ENCODE measurements around the gene MCUR1. TPM values are rescaled to one million over a fixed set of nuclear protein-coding genes. Genes with fewer than 3 reads are reported as not detected.
"Not testable (repeated sequence)": the region's sequence is repeated elsewhere in the genome, so short reads cannot be mapped to it uniquely, and the experiment has no call there.

MCUR1 gene
- total RNA-seq, 1 donor from 2014 or later, result 31.7 TPM

GRCh38 chr6:13776602-13777001 lies 37.8 kb downstream of the MCUR1 start:
- no peak for TF ChIP-seq CTCF (IDR thresholded peaks at IDR 0.05)
- Mint-ChIP-seq H3K4me3 (ENCODE audit: unreplicated experiment) (no peak overlapping the region), H3K4me1 (ENCODE audit: low read depth) (no peaks in the 10 kb centered on the region), H3K27ac (ENCODE audit: unreplicated experiment) (no peak overlapping the region), H3K9me3 (ENCODE audit: low read depth) (no peaks in the 10 kb centered on the region), H3K36me3 (ENCODE audit: low read depth) (no peaks in the 10 kb centered on the region), H3K27me3 (ENCODE audit: low read depth) (no peaks in the 10 kb centered on the region)
- no peak for DNase-seq (ENCODE audit: low spot score)

- H3K4me3 Mint-ChIP-seq (ENCODE audit: unreplicated experiment); H3K9me3 Mint-ChIP-seq (ENCODE audit: low read depth); H3K36me3 Mint-ChIP-seq (ENCODE audit: low read depth); H3K27ac Mint-ChIP-seq (ENCODE audit: unreplicated experiment); DNase-seq (ENCODE audit: low spot score); H3K27me3 Mint-ChIP-seq (ENCODE audit: low read depth); H3K4me1 Mint-ChIP-seq (ENCODE audit: low read depth): not testable (repeated sequence)
Observed at GRCh38 chr6:13775466-13775865, 38.9 kb downstream of the MCUR1 start.

GRCh38 chr6:13772358-13773030 lies 41.9 kb downstream of the MCUR1 start:
- not testable (repeated sequence) for H3K4me3 Mint-ChIP-seq (ENCODE audit: unreplicated experiment)

GRCh38 chr6:13769655-13770053 lies 44.7 kb downstream of the MCUR1 start:
- Mint-ChIP-seq H3K9me3 (ENCODE audit: low read depth) (no peaks in the 10 kb centered on the region), H3K27me3 (ENCODE audit: low read depth) (no peaks in the 10 kb centered on the region), H3K4me1 (ENCODE audit: low read depth) (peaks cover 23% of the 10 kb centered on the region), H3K4me3 (ENCODE audit: unreplicated experiment) (no peak overlapping the region), H3K27ac (ENCODE audit: unreplicated experiment) (no peak overlapping the region), H3K36me3 (ENCODE audit: low read depth) (no peaks in the 10 kb centered on the region)
- DNase-seq (ENCODE audit: low spot score), result no peak
- TF ChIP-seq CTCF (IDR thresholded peaks at IDR 0.05), result peak; percentile 63

More at GRCh38 chr6:13772358-13773030, 41.9 kb downstream of the MCUR1 start:
- not testable (repeated sequence) for H3K27me3 Mint-ChIP-seq (ENCODE audit: low read depth); H3K4me1 Mint-ChIP-seq (ENCODE audit: low read depth); H3K9me3 Mint-ChIP-seq (ENCODE audit: low read depth); H3K36me3 Mint-ChIP-seq (ENCODE audit: low read depth); H3K27ac Mint-ChIP-seq (ENCODE audit: unreplicated experiment)
- peak; percentile 89 for DNase-seq (ENCODE audit: low spot score)

GRCh38 chr6:13769034-13769654 lies 45.2 kb downstream of the MCUR1 start:
- H3K9me3 Mint-ChIP-seq (ENCODE audit: low read depth), result no peaks in the 10 kb centered on the region
- no peaks in the 10 kb centered on the region for H3K27me3 Mint-ChIP-seq (ENCODE audit: low read depth)
- H3K36me3 Mint-ChIP-seq (ENCODE audit: low read depth), result no peaks in the 10 kb centered on the region
- no peak for DNase-seq (ENCODE audit: low spot score)
- H3K4me1 Mint-ChIP-seq (ENCODE audit: low read depth), result peaks cover 23% of the 10 kb centered on the region
- H3K4me3 Mint-ChIP-seq (ENCODE audit: unreplicated experiment), result no peak overlapping the region
- no peak overlapping the region for H3K27ac Mint-ChIP-seq (ENCODE audit: unreplicated experiment)
- no peak for TF ChIP-seq CTCF (IDR thresholded peaks at IDR 0.05)

DNA sequence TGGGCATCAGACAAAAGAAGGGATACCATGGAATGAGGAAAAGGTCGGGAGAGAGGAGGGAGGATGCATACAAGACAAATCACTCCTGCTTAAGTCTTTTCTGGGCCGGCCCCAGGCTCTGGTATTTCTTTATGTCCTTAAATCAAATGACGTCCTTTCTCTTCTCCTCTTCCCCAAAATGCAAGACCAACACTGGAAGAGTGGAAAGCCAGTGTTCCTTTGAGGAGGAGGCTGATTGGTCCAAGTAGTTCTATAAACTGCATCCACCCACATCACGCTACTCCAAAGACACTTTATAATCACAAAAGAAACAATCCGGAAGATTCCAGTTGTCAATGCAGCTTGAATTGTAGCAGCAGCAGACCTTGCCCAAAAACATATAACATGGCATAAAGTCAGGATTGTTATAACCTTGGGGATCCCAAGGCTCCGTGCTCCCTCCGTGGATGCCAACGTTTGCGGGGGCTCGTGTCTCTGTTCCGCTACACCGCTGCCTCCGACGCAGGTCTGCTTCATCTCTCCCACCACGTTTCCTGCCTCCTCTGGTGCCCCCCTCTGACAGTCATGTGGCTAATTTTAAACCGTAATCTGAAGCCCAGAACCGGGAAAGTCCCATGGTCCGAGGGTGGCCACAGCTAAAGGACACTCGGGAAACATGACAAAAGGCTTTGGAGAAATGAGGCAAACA lies 47.1 kb downstream of the MCUR1 start:
- peak overlapping the region; percentile 57 for H3K4me3 Mint-ChIP-seq (ENCODE audit: unreplicated experiment)
- H3K36me3 Mint-ChIP-seq (ENCODE audit: low read depth), result no peaks in the 10 kb centered on the region
- peak overlapping the region; percentile 86 for H3K27ac Mint-ChIP-seq (ENCODE audit: unreplicated experiment)
- DNase-seq (ENCODE audit: low spot score), result no peak
- no peaks in the 10 kb centered on the region for H3K9me3 Mint-ChIP-seq (ENCODE audit: low read depth)
- H3K27me3 Mint-ChIP-seq (ENCODE audit: low read depth), result no peaks in the 10 kb centered on the region
- peaks cover 42% of the 10 kb centered on the region for H3K4me1 Mint-ChIP-seq (ENCODE audit: low read depth)
- TF ChIP-seq CTCF (IDR thresholded peaks at IDR 0.05), result peak; percentile 61
